MM.1S (cell line): ENCODE measurements around the gene MAGEB4.

ENCODE experiments used
- DNase-seq: peaks from one replicate; pipeline ENCODE4 v3.0.0-alpha.2; 2015
- H2AFZ ChIP-seq: fragments of 300-600 bp; sonication (generic); 2 replicates; pipeline ENCODE4 v1.6.0; 2016; ENCODE audit warnings: antibody characterized with exemption, low read length
- H3F3A ChIP-seq: fragments of 300-600 bp; sonication (generic); 2 replicates; pipeline ENCODE4 v1.6.1; 2016; ENCODE audit warnings: mild to moderate bottlenecking, antibody characterized with exemption, low read length, moderate library complexity, mixed read lengths; ENCODE audit not compliant: insufficient read depth
- H3K27ac ChIP-seq: fragments of 300-600 bp; sonication (generic); 2 replicates; pipeline ENCODE4 v1.5.1; 2016; ENCODE audit warnings: mild to moderate bottlenecking, low read length
- H3K27me3 ChIP-seq: fragments of 300-600 bp; sonication (generic); replicated peaks from 2 replicates; pipeline ENCODE4 v1.6.0; 2016; ENCODE audit warnings: low read length; ENCODE audit not compliant: insufficient read depth
- H3K36me3 ChIP-seq: fragments of 300-600 bp; sonication (generic); replicated peaks from 2 replicates; pipeline ENCODE4 v1.6.1; 2016; ENCODE audit warnings: mild to moderate bottlenecking, low read length, mixed read lengths; ENCODE audit not compliant: insufficient read depth
- H3K4me1 ChIP-seq: fragments of 300-600 bp; sonication (generic); 2 replicates; pipeline ENCODE4 v1.6.1; 2016; ENCODE audit warnings: low read length, mixed read lengths
- H3K4me2 ChIP-seq: fragments of 300-600 bp; sonication (generic); 2 replicates; pipeline ENCODE4 v1.6.0; 2016; ENCODE audit warnings: low read depth, low read length
- H3K4me3 ChIP-seq: fragments of 300-600 bp; sonication (generic); 2 replicates; pipeline ENCODE4 v1.5.1; 2016; ENCODE audit warnings: low read length, mixed read lengths
- H3K79me2 ChIP-seq: fragments of 300-600 bp; sonication (generic); 2 replicates; pipeline ENCODE4 v1.6.1; 2016; ENCODE audit warnings: mixed run types, low read length, mixed read lengths
- H3K9ac ChIP-seq: fragments of 300-600 bp; sonication (generic); 2 replicates; pipeline ENCODE4 v1.6.1; 2016; ENCODE audit warnings: low read length, mixed read lengths
- H3K9me2 ChIP-seq: fragments of 300-600 bp; sonication (generic); replicated peaks from 2 replicates; pipeline ENCODE4 v1.6.1; 2016; ENCODE audit warnings: mild to moderate bottlenecking, low read length, mixed read lengths; ENCODE audit not compliant: insufficient read depth
- H3K9me3 ChIP-seq: fragments of 300-600 bp; sonication (generic); replicated peaks from 2 replicates; pipeline ENCODE4 v1.6.1; 2016; ENCODE audit warnings: mild to moderate bottlenecking, low read length, mixed read lengths; ENCODE audit not compliant: insufficient read depth
- H4K20me1 ChIP-seq: fragments of 300-600 bp; sonication (generic); 2 replicates; pipeline ENCODE4 v1.6.1; 2016; ENCODE audit warnings: mild to moderate bottlenecking, low read length, moderate library complexity, mixed read lengths; ENCODE audit not compliant: insufficient read depth
- CTCF ChIP-seq: fragments of 300-600 bp; sonication (generic); IDR thresholded peaks from 2 replicates; pipeline ENCODE4 v1.5.1; 2016; ENCODE audit warnings: antibody characterized with exemption, low read length, mixed read lengths
- EZH2 ChIP-seq: fragments of 300-600 bp; sonication (generic); optimal IDR thresholded peaks from 2 replicates; pipeline ENCODE3; 2017; ENCODE audit warnings: low read depth, mild to moderate bottlenecking, antibody characterized with exemption, low read length, mixed read lengths
- EZH2phosphoT487 ChIP-seq: fragments of 300-600 bp; sonication (generic); IDR thresholded peaks from 2 replicates; pipeline ENCODE4 v1.6.1; 2018; ENCODE audit warnings: antibody characterized with exemption, low read length

The MAGEB4 gene

GRCh38 chrX:30282527-30282926, 40.7 kb downstream of the MAGEB4 start:
- H3K27ac ChIP-seq: no peak overlapping the region
- H3K4me3 ChIP-seq: no peak overlapping the region
- H4K20me1 ChIP-seq: no peaks in the 10 kb centered on the region
- no peaks in the 10 kb centered on the region for H3K27me3 ChIP-seq
- no peaks in the 10 kb centered on the region for H3K9me2 ChIP-seq
- no peak overlapping the region for H3K4me2 ChIP-seq
- TF ChIP-seq EZH2phosphoT487 (no peak), EZH2 (no peak), CTCF (no peak)
- H3K9me3 ChIP-seq: no peaks in the 10 kb centered on the region
- DNase-seq: no peak
- H3F3A ChIP-seq: no peaks in the 10 kb centered on the region
- no peaks in the 10 kb centered on the region for H3K79me2 ChIP-seq
- no peak overlapping the region for H2AFZ ChIP-seq
- no peaks in the 10 kb centered on the region for H3K36me3 ChIP-seq
- no peaks in the 10 kb centered on the region for H3K4me1 ChIP-seq
- no peak overlapping the region for H3K9ac ChIP-seq

GRCh38 chrX:30283456-30284200, 41.8 kb downstream of the MAGEB4 start:
- H2AFZ ChIP-seq: no peak overlapping the region
- no peaks in the 10 kb centered on the region for H3K27me3 ChIP-seq
- no peak for DNase-seq
- H3F3A ChIP-seq: no peaks in the 10 kb centered on the region
- H3K36me3 ChIP-seq: no peaks in the 10 kb centered on the region
- no peaks in the 10 kb centered on the region for H4K20me1 ChIP-seq
- H3K4me2 ChIP-seq: no peak overlapping the region
- no peaks in the 10 kb centered on the region for H3K9me3 ChIP-seq
- no peaks in the 10 kb centered on the region for H3K79me2 ChIP-seq
- H3K9me2 ChIP-seq: no peaks in the 10 kb centered on the region
- no peak overlapping the region for H3K9ac ChIP-seq
- no peak for TF ChIP-seq CTCF
- H3K4me3 ChIP-seq: no peak overlapping the region
- H3K4me1 ChIP-seq: no peaks in the 10 kb centered on the region
- H3K27ac ChIP-seq: no peak overlapping the region
